HCT116 (cell line): Measurements from ENCODE around the gene STK11. TPM values are rescaled to one million over a fixed set of nuclear protein-coding genes. Genes with fewer than 3 reads are reported as not detected.

Source experiments
- CEBPB ChIP-seq: IDR thresholded peaks from 2 replicates; pipeline ENCODE4 v1.6.1; 2012; ENCODE audit warnings: low read depth
- EGR1 ChIP-seq: IDR thresholded peaks from 2 replicates; pipeline ENCODE4 v1.6.1; 2012; ENCODE audit warnings: low read depth
- ELF1 ChIP-seq: IDR thresholded peaks from 2 replicates; pipeline ENCODE4 v1.6.1; 2012; ENCODE audit warnings: low read depth, borderline replicate concordance
- MAX ChIP-seq: IDR thresholded peaks from 2 replicates; pipeline ENCODE4 v1.6.1; 2012
- ZFX ChIP-seq: fragments of 450-650 bp; IDR thresholded peaks from 2 replicates; pipeline ENCODE4 v1.6.1; 2017
- total RNA-seq: library from RNA; stranded (reverse); gene quantifications from one replicate; pipeline ENCODE4 v1.2.1, GENCODE V29; 2021; ENCODE audit not compliant: unreplicated experiment
- TF ChIP-seq, protein P1 (sequence below): IDR thresholded peaks from 2 replicates; pipeline ENCODE4 v1.6.1; 2012; ENCODE audit warnings: low read depth
- TF ChIP-seq, protein P2 (sequence below), 3 experiments: fragments of 200-600 bp in 1 of 3; sonication (generic) in 1 of 3; IDR thresholded peaks in 2 of 3; conservative IDR thresholded peaks in 1 of 3; 2 replicates each; pipeline ENCODE4 v1.5.1; 2012 to 2017; ENCODE audit warnings: low read depth in 2 of 3, low read length in 2 of 3, antibody characterized with exemption in 1 of 3, borderline replicate concordance in 1 of 3, control low read depth in 1 of 3, mild to moderate bottlenecking in 1 of 3, mixed read lengths in 1 of 3, mixed run types in 1 of 3, moderate library complexity in 1 of 3; ENCODE audit not compliant: insufficient read depth in 1 of 3

The STK11 gene
- total RNA-seq, 1 experiment from 2014 or later, result 86.9 TPM

GRCh38 chr19:1230783-1231489, 25.4 kb downstream of the STK11 start (continued):
- TF ChIP-seq, protein P1, sequence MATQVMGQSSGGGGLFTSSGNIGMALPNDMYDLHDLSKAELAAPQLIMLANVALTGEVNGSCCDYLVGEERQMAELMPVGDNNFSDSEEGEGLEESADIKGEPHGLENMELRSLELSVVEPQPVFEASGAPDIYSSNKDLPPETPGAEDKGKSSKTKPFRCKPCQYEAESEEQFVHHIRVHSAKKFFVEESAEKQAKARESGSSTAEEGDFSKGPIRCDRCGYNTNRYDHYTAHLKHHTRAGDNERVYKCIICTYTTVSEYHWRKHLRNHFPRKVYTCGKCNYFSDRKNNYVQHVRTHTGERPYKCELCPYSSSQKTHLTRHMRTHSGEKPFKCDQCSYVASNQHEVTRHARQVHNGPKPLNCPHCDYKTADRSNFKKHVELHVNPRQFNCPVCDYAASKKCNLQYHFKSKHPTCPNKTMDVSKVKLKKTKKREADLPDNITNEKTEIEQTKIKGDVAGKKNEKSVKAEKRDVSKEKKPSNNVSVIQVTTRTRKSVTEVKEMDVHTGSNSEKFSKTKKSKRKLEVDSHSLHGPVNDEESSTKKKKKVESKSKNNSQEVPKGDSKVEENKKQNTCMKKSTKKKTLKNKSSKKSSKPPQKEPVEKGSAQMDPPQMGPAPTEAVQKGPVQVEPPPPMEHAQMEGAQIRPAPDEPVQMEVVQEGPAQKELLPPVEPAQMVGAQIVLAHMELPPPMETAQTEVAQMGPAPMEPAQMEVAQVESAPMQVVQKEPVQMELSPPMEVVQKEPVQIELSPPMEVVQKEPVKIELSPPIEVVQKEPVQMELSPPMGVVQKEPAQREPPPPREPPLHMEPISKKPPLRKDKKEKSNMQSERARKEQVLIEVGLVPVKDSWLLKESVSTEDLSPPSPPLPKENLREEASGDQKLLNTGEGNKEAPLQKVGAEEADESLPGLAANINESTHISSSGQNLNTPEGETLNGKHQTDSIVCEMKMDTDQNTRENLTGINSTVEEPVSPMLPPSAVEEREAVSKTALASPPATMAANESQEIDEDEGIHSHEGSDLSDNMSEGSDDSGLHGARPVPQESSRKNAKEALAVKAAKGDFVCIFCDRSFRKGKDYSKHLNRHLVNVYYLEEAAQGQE, result no peak
- no peak for TF ChIP-seq ELF1
- no peak for TF ChIP-seq ZFX
- no peak for TF ChIP-seq MAX
- TF ChIP-seq, protein P2, sequence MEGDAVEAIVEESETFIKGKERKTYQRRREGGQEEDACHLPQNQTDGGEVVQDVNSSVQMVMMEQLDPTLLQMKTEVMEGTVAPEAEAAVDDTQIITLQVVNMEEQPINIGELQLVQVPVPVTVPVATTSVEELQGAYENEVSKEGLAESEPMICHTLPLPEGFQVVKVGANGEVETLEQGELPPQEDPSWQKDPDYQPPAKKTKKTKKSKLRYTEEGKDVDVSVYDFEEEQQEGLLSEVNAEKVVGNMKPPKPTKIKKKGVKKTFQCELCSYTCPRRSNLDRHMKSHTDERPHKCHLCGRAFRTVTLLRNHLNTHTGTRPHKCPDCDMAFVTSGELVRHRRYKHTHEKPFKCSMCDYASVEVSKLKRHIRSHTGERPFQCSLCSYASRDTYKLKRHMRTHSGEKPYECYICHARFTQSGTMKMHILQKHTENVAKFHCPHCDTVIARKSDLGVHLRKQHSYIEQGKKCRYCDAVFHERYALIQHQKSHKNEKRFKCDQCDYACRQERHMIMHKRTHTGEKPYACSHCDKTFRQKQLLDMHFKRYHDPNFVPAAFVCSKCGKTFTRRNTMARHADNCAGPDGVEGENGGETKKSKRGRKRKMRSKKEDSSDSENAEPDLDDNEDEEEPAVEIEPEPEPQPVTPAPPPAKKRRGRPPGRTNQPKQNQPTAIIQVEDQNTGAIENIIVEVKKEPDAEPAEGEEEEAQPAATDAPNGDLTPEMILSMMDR (IDR thresholded peaks at IDR 0.05 in 2 of 3, conservative IDR thresholded peaks at IDR 0.05 in 1 of 3; ENCODE audit: borderline replicate concordance in 1 of 3, insufficient read depth in 1 of 3, low read depth in 2 of 3, low read length in 2 of 3), result no peak
- no peak for TF ChIP-seq CEBPB
- TF ChIP-seq EGR1, result no peak
- TF ChIP-seq, all 23 proteins: peak for 0
